Measurements from ENCODE around the gene PTPDC1.

- TF ChIP-seq, protein P1, sequence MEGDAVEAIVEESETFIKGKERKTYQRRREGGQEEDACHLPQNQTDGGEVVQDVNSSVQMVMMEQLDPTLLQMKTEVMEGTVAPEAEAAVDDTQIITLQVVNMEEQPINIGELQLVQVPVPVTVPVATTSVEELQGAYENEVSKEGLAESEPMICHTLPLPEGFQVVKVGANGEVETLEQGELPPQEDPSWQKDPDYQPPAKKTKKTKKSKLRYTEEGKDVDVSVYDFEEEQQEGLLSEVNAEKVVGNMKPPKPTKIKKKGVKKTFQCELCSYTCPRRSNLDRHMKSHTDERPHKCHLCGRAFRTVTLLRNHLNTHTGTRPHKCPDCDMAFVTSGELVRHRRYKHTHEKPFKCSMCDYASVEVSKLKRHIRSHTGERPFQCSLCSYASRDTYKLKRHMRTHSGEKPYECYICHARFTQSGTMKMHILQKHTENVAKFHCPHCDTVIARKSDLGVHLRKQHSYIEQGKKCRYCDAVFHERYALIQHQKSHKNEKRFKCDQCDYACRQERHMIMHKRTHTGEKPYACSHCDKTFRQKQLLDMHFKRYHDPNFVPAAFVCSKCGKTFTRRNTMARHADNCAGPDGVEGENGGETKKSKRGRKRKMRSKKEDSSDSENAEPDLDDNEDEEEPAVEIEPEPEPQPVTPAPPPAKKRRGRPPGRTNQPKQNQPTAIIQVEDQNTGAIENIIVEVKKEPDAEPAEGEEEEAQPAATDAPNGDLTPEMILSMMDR (IDR thresholded peaks at IDR 0.05): no peak
- TF ChIP-seq POLR2A (IDR thresholded peaks at IDR 0.05; ENCODE audit: low read depth): no peak
Measured at GRCh38 chr9:94083384-94083783, 880 bp upstream of the PTPDC1 start.
